ENCODE data around the gene SMARCC2. TPM values are rescaled to one million over a fixed set of nuclear protein-coding genes. Genes with fewer than 3 reads are reported as not detected.

Gene SMARCC2
- total and polyA plus RNA-seq, 2 of the 13 experiments (the other 11 are each of a cell fraction or from before 2014, with no cell fraction given): 21.3 to 24.1 TPM

- intact Hi-C loops (cut with micrococcal nuclease; ENCODE audit: unreplicated experiment): no loop called here
- Histone ChIP-seq H3K36me3 (replicated peaks in 1 of 2; ENCODE audit: control insufficient read depth in 1 of 2, insufficient read depth in 2 of 2, low read length in 2 of 2) (peaks cover 28 to 75% of the 10 kb centered on the region in 2 experiments), H2AFZ (ENCODE audit: low read length) (no peak overlapping the region), H3K4me1 (ENCODE audit: insufficient read depth, low read length) (no peaks in the 10 kb centered on the region), H3K9me3 (ENCODE audit: low read length) (no peaks in the 10 kb centered on the region), H3K27ac (ENCODE audit: extremely low read length, insufficient read depth, low read length) (no peak overlapping the region), H3K79me2 (ENCODE audit: insufficient read depth, low read length) (no peaks in the 10 kb centered on the region), H3K4me2 (ENCODE audit: low read depth, low read length) (no peak overlapping the region), H3K4me3 (replicated peaks in 1 of 3; ENCODE audit: insufficient read depth in 1 of 3, low read depth in 2 of 3, low read length in 3 of 3) (no peak overlapping the region), H3K27me3 (ENCODE audit: control insufficient read depth in 1 of 2, insufficient read depth in 2 of 2, low read length in 2 of 2) (no peaks in the 10 kb centered on the region), H3K9ac (ENCODE audit: insufficient read depth, low read depth, low read length) (no peak overlapping the region), H4K20me1 (ENCODE audit: insufficient read depth, low read length) (no peaks in the 10 kb centered on the region)
- ATAC-seq: no peak
- TF ChIP-seq SKI (IDR thresholded peaks at IDR 0.05; ENCODE audit: partially characterized antibody) (no peak), ZNF713 (CRISPR knock-in tag; IDR thresholded peaks at IDR 0.05) (no peak), MAFF (IDR thresholded peaks at IDR 0.05; ENCODE audit: low read depth, low read length) (peak; percentile 76), MAFK (conservative IDR thresholded peaks at IDR 0.05 in 1 of 2, IDR thresholded peaks at IDR 0.05 in 1 of 2; ENCODE audit: low read length in 2 of 2) (peak; percentile 75 to 83), UBTF (CRISPR knock-in tag; IDR thresholded peaks at IDR 0.05) (no peak)
- no peak for FAIRE-seq
- DNase-seq (ENCODE audit: low spot score): no peak
- in situ Hi-C loops (cut with HindIII; ENCODE audit: extremely low pct_ligation_motif_present, low pct_unique_long_range_greater_than_20kb): no loop called here
- POLR2A ChIA-PET: no interaction called here
- CTCF ChIA-PET (ENCODE audit: low intra/inter-chr PET ratio, low total read pairs): no interaction called here
- WGBS (ENCODE audit: low lambda C conversion rate): 95% methylated on average over 11 of the region's 11 CpGs
- no TSS peak for BruUV-seq (replicated peaks)
Observed at GRCh38 chr12:56169229-56169759, 20.0 kb downstream of the SMARCC2 start.

GRCh38 chr12:56165369-56165768 is 23.9 kb downstream of the SMARCC2 start:
- Histone ChIP-seq H3K36me3 (replicated peaks in 1 of 2; ENCODE audit: control insufficient read depth in 1 of 2, insufficient read depth in 2 of 2, low read length in 2 of 2) (peaks cover 30 to 69% of the 10 kb centered on the region in 2 experiments), H2AFZ (ENCODE audit: low read length) (no peak overlapping the region), H4K20me1 (ENCODE audit: insufficient read depth, low read length) (peaks cover 14% of the 10 kb centered on the region), H3K27me3 (ENCODE audit: control insufficient read depth in 1 of 2, insufficient read depth in 2 of 2, low read length in 2 of 2) (no peaks in the 10 kb centered on the region), H3K4me2 (ENCODE audit: low read depth, low read length) (no peak overlapping the region), H3K27ac (ENCODE audit: extremely low read length, insufficient read depth, low read length) (no peak overlapping the region), H3K4me1 (ENCODE audit: insufficient read depth, low read length) (peaks cover 15% of the 10 kb centered on the region), H3K9me3 (ENCODE audit: low read length) (no peaks in the 10 kb centered on the region), H3K9ac (ENCODE audit: insufficient read depth, low read depth, low read length) (no peak overlapping the region), H3K4me3 (replicated peaks in 1 of 3; ENCODE audit: insufficient read depth in 1 of 3, low read depth in 2 of 3, low read length in 3 of 3) (no peak overlapping the region), H3K79me2 (ENCODE audit: insufficient read depth, low read length) (peaks cover 3% of the 10 kb centered on the region)
- ATAC-seq (peak; percentile 19), DNase-seq (ENCODE audit: low spot score) (no peak), FAIRE-seq (no peak)
- TF ChIP-seq AGO1 (IDR thresholded peaks at IDR 0.05; ENCODE audit: low read depth, low read length, poor library complexity, severe bottlenecking): peak; percentile 63
- peak; percentile 85 for TF ChIP-seq AGO2 (optimal IDR thresholded peaks at IDR 0.05; ENCODE audit: low read depth, low read length)
- TF ChIP-seq UBTF (CRISPR knock-in tag; IDR thresholded peaks at IDR 0.05): no peak
- no peak for TF ChIP-seq FOSL1 (CRISPR knock-in tag; IDR thresholded peaks at IDR 0.05; ENCODE audit: borderline replicate concordance)
- 0 out of 2 replicates have a peak, but pooled peaks have one; percentile 24 for TF ChIP-seq RBFOX2 (IDR thresholded peaks at IDR 0.05; ENCODE audit: low read depth, low read length)
- TF ChIP-seq POLR2A (IDR thresholded peaks at IDR 0.05; ENCODE audit: insufficient read depth in 1 of 2, low read depth in 2 of 2, low read length in 2 of 2): 0 out of 4 replicates have a peak, but pooled peaks of 1 of the 2 experiments have one; percentile 43
- TF ChIP-seq, protein P1, sequence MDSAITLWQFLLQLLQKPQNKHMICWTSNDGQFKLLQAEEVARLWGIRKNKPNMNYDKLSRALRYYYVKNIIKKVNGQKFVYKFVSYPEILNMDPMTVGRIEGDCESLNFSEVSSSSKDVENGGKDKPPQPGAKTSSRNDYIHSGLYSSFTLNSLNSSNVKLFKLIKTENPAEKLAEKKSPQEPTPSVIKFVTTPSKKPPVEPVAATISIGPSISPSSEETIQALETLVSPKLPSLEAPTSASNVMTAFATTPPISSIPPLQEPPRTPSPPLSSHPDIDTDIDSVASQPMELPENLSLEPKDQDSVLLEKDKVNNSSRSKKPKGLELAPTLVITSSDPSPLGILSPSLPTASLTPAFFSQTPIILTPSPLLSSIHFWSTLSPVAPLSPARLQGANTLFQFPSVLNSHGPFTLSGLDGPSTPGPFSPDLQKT (CRISPR knock-in tag; IDR thresholded peaks at IDR 0.05; ENCODE audit: borderline replicate concordance): no peak
- 100% methylated on average over 2 of the region's 4 CpGs for WGBS (ENCODE audit: low lambda C conversion rate)
- ChIA-PET POLR2A (interaction anchor here (0.6 to 1.5 kb wide), 3 partner anchors 22 to 38 kb away, joined by 3 to 5 read pairs (median 3); partner anchors contain the start of gene ESYT1), CTCF (ENCODE audit: low intra/inter-chr PET ratio, low total read pairs) (no interaction called here)
- in situ Hi-C loops (cut with HindIII; ENCODE audit: extremely low pct_ligation_motif_present, low pct_unique_long_range_greater_than_20kb): no loop called here
- no TSS peak for BruUV-seq (replicated peaks)
- intact Hi-C loops (cut with micrococcal nuclease; ENCODE audit: unreplicated experiment): no loop called here
